SK-N-MC (cell line): Measurements from ENCODE around the gene ITGB3.

Experiments used
- EZH2 ChIP-seq: fragments of 200-600 bp; sonication (generic); IDR thresholded peaks from one replicate; pipeline ENCODE4 v1.6.1; 2017; ENCODE audit warnings: antibody characterized with exemption
- POLR2AphosphoS5 ChIP-seq: IDR thresholded peaks from 2 replicates; pipeline ENCODE4 v1.6.1; 2012; ENCODE audit warnings: mild to moderate bottlenecking, low read depth, low read length, borderline replicate concordance

DNA sequence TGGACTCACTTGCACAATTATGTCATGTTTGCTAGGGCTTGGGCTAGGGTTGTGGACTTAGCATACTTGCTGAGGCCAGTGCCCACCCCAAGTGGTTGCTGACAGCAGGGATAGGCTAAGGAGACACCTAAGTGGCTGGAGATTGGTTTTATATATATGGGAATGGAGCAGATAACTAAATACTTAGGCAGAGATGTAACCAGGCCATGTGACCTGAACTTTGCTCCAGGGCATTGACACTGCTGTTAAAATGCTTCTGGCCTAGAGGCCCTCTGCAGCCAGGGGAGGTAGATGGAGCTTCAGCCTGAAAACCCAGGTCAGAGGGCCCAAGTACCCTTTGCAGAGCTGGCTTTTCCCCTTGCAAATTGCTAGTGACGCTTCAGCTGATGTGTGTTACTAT, 1.4 kb upstream of the ITGB3 start:
- TF ChIP-seq POLR2AphosphoS5 (no peak), EZH2 (no peak)
